Activated T-cell treated with anti-CD3 and anti-CD28 coated beads for 48 hours (primary cell): Measurements from ENCODE around the gene SYCP3.

Source experiments
- DNase-seq: peaks from one replicate; pipeline ENCODE4 v3.0.0-alpha.2; 2020; ENCODE audit warnings: low read depth

The SYCP3 gene

GRCh38 chr12:101738920-101739665 is at the start of gene SYCP3:
TSS of gene SYCP3 (minus strand) at chr12:101739462. CDS start at chr12:101737935, 1,527 bp downstream.
- DNase-seq: no peak

- DNase-seq: no peak
Measured at GRCh38 chr12:101785671-101786070, 46.4 kb upstream of the SYCP3 start.

- DNase-seq: no peak
Measured at GRCh38 chr12:101784376-101784775, 45.1 kb upstream of the SYCP3 start.

- DNase-seq: no peak
Measured at GRCh38 chr12:101783838-101784237, 44.6 kb upstream of the SYCP3 start.

- DNase-seq: no peak
Measured at GRCh38 chr12:101783150-101783549, 43.9 kb upstream of the SYCP3 start.

GRCh38 chr12:101782273-101782731 is 43.0 kb upstream of the SYCP3 start:
- no peak for DNase-seq

- DNase-seq: no peak
Measured at GRCh38 chr12:101781834-101782233, 42.6 kb upstream of the SYCP3 start.

GRCh38 chr12:101780599-101780998 is 41.3 kb upstream of the SYCP3 start:
- DNase-seq: no peak

GRCh38 chr12:101779626-101780025 is 40.4 kb upstream of the SYCP3 start:
- DNase-seq: no peak

GRCh38 chr12:101779200-101779599 is 39.9 kb upstream of the SYCP3 start:
- DNase-seq: no peak

GRCh38 chr12:101777978-101778377 is 38.7 kb upstream of the SYCP3 start:
- no peak for DNase-seq

GRCh38 chr12:101777485-101777884 is 38.2 kb upstream of the SYCP3 start:
- DNase-seq: no peak

GRCh38 chr12:101775816-101776215 is 36.6 kb upstream of the SYCP3 start:
- DNase-seq: no peak

GRCh38 chr12:101773650-101774162 is 34.4 kb upstream of the SYCP3 start:
- DNase-seq: peak; percentile 35

GRCh38 chr12:101772012-101772775 is 32.9 kb upstream of the SYCP3 start:
- DNase-seq: no peak

- no peak for DNase-seq
Measured at GRCh38 chr12:101769865-101770264, 30.6 kb upstream of the SYCP3 start.

GRCh38 chr12:101768781-101769180 is 29.5 kb upstream of the SYCP3 start:
- DNase-seq: no peak

- no peak for DNase-seq
Measured at GRCh38 chr12:101767537-101767936, 28.3 kb upstream of the SYCP3 start.

GRCh38 chr12:101764051-101764792 is 25.0 kb upstream of the SYCP3 start:
- no peak for DNase-seq

GRCh38 chr12:101763246-101763931 is 24.1 kb upstream of the SYCP3 start:
- DNase-seq: no peak

GRCh38 chr12:101761781-101762180 is 22.5 kb upstream of the SYCP3 start:
- no peak for DNase-seq

- no peak for DNase-seq
Measured at GRCh38 chr12:101761350-101761749, 22.1 kb upstream of the SYCP3 start.
